ENCODE results near the gene METTL3. TPM values are rescaled to one million over a fixed set of nuclear protein-coding genes. Genes with fewer than 3 reads are reported as not detected.

METTL3 gene
- total and polyA plus RNA-seq, 2 of the 4 experiments (the other 2 are of a cell fraction) = 90.6 to 109 TPM

- Histone ChIP-seq H3K4ac (ENCODE audit: low read depth, low read length) (no peak overlapping the region), H4K5ac (ENCODE audit: low read depth, low read length) (no peak overlapping the region), H3K56ac (ENCODE audit: extremely low read depth, insufficient read depth, low read length) (no peak overlapping the region), H3K27me3 (ENCODE audit: control insufficient read depth, insufficient read depth, low read length) (peaks cover 40% of the 10 kb centered on the region), H3K14ac (replicated peaks; ENCODE audit: low read depth, low read length) (no peak overlapping the region), H3K18ac (ENCODE audit: low read depth, low read length) (no peak overlapping the region), H3K9me3 (ENCODE audit: control insufficient read depth, insufficient read depth, low read length) (0 out of 2 replicates have a peak, but pooled peaks cover 1% of the 10 kb centered on the region), H3K79me1 (ENCODE audit: low read depth in 1 of 2, low read length in 2 of 2) (no peaks in the 10 kb centered on the region), H3K9me1 (ENCODE audit: insufficient read depth, low read length) (no peaks in the 10 kb centered on the region), H4K20me1 (ENCODE audit: insufficient read depth, low read length) (no peaks in the 10 kb centered on the region), H3K4me2 (ENCODE audit: low read depth, low read length) (no peak overlapping the region), H3K27ac (ENCODE audit: insufficient read depth, low read length) (no peak overlapping the region), H2AK9ac (replicated peaks; ENCODE audit: low read depth, low read length, poor library complexity) (no peak overlapping the region), H2BK15ac (ENCODE audit: low read depth, low read length) (no peak overlapping the region), H3K36me3 (ENCODE audit: control insufficient read depth, insufficient read depth, low read length) (no peaks in the 10 kb centered on the region), H2BK5ac (ENCODE audit: low read depth, low read length, poor library complexity, severe bottlenecking) (no peak overlapping the region), H4K91ac (ENCODE audit: insufficient read depth, low read depth, low read length) (no peak overlapping the region), H3K4me3 (ENCODE audit: insufficient read depth, low read depth, low read length) (no peak overlapping the region), H3K23ac (ENCODE audit: low read depth, low read length) (no peak overlapping the region), H3K4me1 (ENCODE audit: control insufficient read depth, insufficient read depth, low read length) (no peaks in the 10 kb centered on the region), H2BK120ac (ENCODE audit: low read depth, low read length) (no peak overlapping the region), H3K9ac (ENCODE audit: low read depth, low read length) (no peak overlapping the region), H2AFZ (replicated peaks; ENCODE audit: low read length, poor library complexity) (no peak overlapping the region), H2BK20ac (ENCODE audit: low read depth, low read length) (no peak overlapping the region), H2AK5ac (ENCODE audit: low read depth, low read length) (no peak overlapping the region), H4K8ac (ENCODE audit: low read depth in 2 of 2, low read length in 2 of 2) (no peak overlapping the region)
- ChIA-PET CTCF (no interaction called here), POLR2A (ENCODE audit: unreplicated experiment) (interaction anchor here (0.6 kb wide), 1 partner anchor 13 kb away, joined by 3 read pairs; the partner anchor contains the start of gene SALL2)
- in situ Hi-C loops (cut with MboI; ENCODE audit: low sequenced_read_pairs) (no loop called here), dilution Hi-C loops (cut with HindIII; ENCODE audit: low sequenced_read_pairs, unreplicated experiment) (no loop called here), intact Hi-C loops (cut with micrococcal nuclease) (no loop called here)
- DNase-seq = no peak
- TF ChIP-seq, protein P1, sequence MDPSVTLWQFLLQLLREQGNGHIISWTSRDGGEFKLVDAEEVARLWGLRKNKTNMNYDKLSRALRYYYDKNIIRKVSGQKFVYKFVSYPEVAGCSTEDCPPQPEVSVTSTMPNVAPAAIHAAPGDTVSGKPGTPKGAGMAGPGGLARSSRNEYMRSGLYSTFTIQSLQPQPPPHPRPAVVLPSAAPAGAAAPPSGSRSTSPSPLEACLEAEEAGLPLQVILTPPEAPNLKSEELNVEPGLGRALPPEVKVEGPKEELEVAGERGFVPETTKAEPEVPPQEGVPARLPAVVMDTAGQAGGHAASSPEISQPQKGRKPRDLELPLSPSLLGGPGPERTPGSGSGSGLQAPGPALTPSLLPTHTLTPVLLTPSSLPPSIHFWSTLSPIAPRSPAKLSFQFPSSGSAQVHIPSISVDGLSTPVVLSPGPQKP (IDR thresholded peaks at IDR 0.05; ENCODE audit: borderline replicate concordance, low read depth, low read length) = no peak
- TF ChIP-seq BHLHE40 (IDR thresholded peaks at IDR 0.05; ENCODE audit: low read depth, low read length) (no peak), MAZ (IDR thresholded peaks at IDR 0.05; ENCODE audit: borderline replicate concordance, low read depth, low read length) (no peak)
- ATAC-seq (ENCODE audit: low read depth) = no peak
- no TSS peak for BruUV-seq (replicated peaks)
- no CpG with 5 or more reads among the region's 3 CpGs for WGBS, 2 experiments (ENCODE audit: extremely low coverage in 2 of 2, insufficient read length in 1 of 2)
Observed at GRCh38 chr14:21539189-21539940, 28.2 kb upstream of the METTL3 start.
